ENCODE results near the gene MNT.

MNT gene

DNA sequence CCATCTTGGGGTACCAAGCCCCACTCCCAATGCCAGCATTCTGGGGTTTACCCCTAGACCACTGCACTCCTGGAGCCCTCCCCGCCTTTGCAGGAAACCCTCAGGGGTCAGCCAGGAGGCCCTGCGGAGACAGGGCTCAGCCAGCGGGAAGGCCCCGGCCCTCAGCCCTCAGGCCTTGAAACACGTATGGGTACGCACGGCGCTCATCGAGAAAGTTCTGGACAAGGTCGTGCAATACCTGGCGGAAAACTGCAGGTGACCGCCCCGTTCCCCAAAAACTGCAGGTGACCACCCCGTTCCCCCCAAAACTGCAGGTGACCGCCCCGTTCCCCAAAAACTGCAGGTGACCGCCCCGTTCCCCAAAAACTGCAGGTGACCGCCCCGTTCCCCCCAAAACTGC is 38.8 kb downstream of the MNT start:
- TF ChIP-seq CTCF (IDR thresholded peaks at IDR 0.05) = no peak

DNA sequence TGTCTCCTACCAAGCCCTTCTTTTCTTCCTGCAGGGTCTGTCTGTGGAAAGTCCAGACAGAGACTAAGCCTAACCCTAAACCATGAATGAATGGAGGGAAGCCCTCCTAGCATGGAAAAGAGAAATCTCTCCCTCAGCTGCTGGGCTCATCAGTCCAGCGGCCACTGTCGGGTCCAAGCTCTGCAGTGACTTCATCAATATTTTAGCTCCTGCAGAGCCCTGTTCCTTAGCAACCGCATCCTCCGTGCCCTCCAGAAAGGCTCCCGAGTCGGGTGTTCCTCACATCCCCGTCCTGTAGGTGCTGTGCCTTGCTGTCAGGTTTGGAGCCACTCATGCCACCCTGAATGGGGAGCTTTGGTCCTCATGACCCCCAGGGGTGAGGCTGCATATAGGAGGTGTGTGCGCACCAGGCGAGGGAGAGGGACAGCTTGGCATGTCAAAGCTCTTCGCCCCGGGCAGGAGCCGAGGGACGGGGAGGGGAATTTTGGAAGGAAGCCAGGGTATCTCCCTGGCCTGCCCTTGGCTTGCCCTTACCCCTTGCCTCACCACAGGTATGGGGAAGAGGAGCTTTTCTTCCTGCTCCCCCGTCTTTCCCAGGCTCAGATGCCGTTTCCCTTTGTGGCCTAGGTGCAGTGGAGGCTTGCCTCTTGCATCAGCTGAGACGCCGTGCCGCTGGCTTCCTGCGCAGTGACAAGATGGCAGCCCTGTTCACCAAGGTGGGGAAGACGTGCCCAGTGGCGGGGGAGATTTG is 39.7 kb downstream of the MNT start:
- TF ChIP-seq CTCF (IDR thresholded peaks at IDR 0.05) = no peak

DNA sequence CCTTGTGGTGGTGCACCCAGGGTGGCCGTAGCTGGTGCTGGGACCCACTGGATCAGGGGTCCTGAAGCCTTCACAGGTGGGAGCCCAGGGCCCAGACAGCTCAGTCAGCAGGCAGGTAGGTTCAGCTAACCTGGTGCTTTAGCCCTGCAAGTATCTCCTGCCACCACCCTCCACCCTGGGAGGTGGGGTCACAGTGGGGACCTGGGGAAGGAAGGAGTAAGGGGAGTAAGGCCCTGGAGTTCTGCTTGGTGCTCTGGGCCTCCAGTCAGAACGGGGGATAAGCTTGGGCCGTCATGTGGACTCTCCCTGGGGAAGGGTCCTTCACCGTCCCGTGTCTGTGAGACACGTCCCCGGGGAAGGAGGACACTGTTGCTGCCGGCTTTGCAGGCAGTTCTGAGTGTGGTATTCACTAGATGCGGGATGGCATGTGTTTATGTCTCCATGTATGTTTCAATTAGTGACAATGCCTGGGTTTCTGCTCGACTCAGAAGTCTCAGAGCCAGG is 42.9 kb downstream of the MNT start:
- no peak for TF ChIP-seq CTCF (IDR thresholded peaks at IDR 0.05)

DNA sequence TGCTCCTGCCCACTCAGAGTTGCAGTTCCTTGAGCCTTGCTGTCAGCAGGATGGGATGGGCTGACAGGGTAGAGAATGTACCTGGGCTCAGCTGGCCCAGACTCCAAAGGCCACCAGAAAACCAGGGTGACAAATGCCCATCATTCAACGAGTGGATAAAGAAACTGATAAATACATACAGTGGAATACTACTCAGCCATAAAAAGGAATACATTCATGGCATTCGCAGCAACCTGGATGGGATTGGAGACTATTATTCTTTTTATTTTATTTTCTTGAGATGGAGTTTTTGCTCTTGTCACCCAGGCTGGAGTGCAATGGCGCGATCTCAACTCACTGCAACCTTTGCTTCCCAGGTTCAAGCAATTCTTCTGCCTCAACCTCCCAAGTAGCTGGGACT is 43.6 kb downstream of the MNT start:
- no peak for TF ChIP-seq CTCF (IDR thresholded peaks at IDR 0.05)

DNA sequence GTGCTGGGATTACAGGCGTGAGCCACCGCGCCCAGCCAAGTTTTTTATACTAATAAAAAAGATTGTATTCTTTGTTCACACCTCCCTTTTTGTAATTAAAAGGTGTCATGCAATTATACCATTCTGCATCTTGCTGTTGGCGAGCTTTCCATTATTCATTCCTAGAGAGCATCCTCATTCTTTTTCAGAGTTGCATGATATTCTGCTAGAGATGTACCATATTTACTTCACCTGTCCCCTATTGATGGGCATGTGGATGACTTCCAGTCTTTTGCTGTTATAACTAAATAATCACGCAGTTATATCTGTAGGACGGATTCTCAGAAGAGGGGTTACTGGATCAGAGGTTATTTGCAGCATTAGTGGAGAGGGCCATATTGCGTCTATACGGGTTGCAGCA is 46.5 kb downstream of the MNT start:
- TF ChIP-seq CTCF (IDR thresholded peaks at IDR 0.05) = no peak

- TF ChIP-seq CTCF (IDR thresholded peaks at IDR 0.05) = no peak
These were observed 49.6 kb downstream of the MNT start for GRCh38 chr17:2351269-2351668.

GRCh38 chr17:2347805-2348685 is 52.8 kb downstream of the MNT start:
- no peak for TF ChIP-seq CTCF (IDR thresholded peaks at IDR 0.05)

Measured in LNCAP (cell line).